ENCODE results near the gene PTGER1.

Gene PTGER1

DNA sequence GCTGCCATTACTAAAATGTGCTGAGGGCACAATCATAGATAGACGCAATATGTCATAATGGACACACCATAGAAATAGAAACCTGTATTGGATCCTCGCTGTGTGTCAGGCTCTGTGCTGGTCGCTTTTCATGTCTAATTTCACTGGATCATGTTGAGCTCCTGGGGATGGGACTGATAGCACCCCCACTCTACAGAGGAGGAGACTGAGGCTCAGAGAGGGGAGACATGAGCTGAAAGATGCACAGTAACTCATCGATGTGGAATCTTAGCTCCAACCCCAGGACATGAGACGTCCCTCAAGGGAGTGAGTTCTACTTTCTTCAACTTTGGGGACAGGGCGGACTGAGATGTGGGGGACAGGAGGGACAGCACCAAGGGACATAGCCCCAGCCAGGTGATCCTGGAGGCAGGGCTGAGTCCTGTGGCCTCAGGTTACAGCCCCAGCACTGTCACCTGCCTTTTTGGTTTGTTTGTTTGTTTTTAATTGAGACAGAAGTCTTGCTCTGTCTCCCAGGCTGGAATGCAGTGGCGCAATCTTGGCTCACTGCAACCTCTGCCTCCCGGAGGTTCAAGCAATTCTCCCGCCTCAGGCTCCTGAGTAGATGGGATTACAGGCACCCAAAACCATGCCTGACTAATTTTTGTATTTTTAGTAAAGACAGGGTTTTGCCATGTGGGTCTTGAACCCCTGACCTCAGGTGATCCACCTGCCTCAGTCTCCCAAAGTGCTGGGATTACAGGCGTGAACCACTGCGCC is 27.4 kb upstream of the PTGER1 start:
- no peak for DNase-seq

GRCh38 chr19:14497228-14497921 is 22.2 kb upstream of the PTGER1 start:
- peak; percentile 51 for DNase-seq

DNA sequence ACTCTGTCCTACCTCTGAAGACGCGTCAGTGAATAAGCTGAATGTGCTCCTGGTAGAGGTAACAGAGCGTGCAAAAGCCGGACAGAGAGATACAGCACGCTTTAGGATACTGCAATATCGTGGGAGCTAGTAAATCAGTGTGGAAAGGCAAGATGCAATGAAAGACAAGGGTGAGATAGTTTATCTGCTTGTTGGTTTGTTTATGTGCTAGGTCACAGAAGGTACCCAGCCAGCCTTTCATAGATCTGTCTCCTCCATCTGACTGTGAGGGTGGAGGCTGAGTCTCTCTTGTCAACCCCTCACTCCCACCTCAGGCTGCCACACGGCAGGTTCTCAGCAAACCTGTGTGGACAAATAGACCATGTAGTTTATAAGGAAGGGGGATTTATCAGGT is 21.7 kb upstream of the PTGER1 start:
- peak; percentile 53 for DNase-seq

- peak; percentile 100 for DNase-seq
These were observed 21.1 kb upstream of the PTGER1 start, which contains the start of gene GIPC1 for GRCh38 chr19:14496029-14496833. GIPC1 (minus strand) TSS chr19:14496127; CDS start chr19:14482976, 13,151 bp downstream.

- no peak for DNase-seq
These were observed 20.5 kb upstream of the PTGER1 start for GRCh38 chr19:14495672-14496028.

DNA sequence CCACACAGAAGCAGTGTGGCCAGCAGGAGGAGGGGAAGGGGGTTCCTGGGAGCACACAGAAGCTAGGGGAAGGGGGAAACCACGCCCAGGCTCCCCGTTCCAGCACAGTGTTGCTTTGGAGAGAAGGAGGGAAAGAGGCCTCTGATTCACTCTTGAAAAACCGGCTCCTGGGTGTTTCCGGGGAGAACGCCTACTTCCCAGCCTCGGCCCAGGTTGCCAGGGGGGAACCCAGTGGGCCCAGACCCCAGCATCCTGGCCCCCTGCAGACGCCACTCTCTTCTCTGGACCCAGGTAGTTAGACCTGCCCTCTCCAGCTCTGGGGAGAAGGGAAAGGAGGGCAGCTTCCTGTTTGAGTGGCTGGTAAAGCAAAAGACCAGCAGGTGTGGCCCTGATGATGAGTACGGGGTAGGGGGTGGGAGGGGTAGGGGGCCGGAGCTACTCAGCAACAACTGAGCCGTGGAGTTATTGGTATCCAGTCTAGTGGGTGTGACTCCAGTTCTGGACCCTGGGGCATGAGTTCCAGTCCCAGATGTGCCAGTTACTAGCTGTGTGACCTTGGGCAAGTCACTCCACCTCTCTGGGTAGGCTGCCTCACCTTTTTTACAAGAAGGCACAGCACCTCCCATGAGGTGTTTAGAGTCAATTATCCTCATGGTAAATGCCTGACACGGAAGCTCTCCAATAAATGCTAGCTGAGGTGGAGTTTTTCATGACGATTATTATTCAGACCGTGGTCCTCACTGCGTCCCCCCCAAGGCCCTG is 19.9 kb upstream of the PTGER1 start:
- peak; percentile 47 for DNase-seq

DNA sequence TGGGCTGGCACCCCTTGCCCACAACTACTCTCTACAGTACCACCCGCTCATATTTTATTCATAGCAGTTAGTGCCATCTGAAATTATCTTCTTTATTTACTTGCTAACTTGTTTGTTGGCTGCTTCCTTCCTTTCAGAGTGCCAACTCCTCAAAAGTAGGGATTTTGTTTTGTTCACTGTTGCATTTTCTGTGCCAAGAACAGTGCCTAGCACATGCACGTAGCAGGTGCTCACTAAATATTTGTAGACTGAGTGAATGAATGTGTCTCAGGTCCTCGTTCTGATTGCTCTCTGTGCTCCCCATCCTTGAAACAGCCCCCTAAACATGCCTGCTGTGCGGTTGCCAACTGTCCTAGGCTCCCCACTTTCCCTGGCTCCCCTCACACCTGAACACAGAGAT is 19.3 kb upstream of the PTGER1 start:
- no peak for DNase-seq

GRCh38 chr19:14492756-14493337 is 17.7 kb upstream of the PTGER1 start:
- no peak for DNase-seq

GRCh38 chr19:14487370-14488125 is 12.4 kb upstream of the PTGER1 start:
- DNase-seq, result no peak

- DNase-seq, result no peak
These were observed 7.2 kb upstream of the PTGER1 start for GRCh38 chr19:14482172-14482941.

DNA sequence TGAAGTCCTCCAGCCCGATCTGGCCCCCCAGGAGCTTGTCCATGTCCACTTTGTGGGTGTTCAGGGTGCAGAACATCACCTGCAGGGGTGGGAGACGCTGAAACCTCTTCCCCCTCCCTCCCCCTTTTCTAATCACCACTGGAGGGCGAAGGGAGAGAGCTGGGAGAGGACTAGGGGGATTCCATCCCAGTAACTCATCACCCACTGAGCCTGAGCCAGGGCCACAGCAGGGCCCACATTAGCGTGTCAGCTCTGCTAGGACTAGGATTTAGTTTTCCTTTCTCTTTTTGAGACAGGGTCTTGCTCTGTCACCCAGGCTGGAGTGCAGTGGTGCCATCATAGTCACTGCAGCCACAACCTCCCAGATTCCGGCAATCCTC is 5.5 kb upstream of the PTGER1 start:
- DNase-seq, result no peak

DNA sequence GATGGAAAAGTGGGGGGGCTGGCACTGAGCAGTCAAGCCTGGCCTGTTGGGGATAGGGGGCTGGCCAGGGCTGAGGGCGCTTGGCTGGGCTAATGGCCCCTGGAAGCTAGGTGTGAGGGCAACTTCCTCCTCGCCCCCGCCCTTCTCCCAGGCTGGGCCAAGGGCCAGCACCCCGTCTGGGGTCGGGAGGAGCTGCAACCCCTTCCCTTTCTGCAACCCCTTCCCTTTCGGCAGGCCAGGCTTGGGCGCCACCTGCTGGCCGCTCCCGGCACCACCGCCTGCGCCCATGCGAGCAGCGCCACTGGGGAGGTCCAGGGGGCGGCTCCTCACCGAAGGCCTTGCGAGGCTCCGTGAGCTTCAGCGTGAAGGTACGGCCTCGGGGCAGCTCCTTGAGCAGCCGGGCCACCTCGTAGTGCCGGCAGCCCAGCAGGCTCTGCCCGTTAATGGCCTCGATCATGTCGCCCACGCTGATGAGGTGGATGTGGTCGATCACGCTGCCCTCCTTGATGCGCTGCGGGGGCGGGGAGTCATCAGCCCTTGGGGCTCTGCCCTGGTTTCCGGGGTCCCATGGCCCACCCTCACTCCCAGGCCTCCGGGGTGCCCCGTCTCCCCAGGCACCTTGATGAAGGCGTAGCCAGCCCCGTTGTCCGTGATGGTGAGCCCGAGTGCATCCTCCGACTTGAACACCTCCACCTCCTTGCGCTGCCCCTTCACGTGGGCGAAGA is 5.0 kb upstream of the PTGER1 start:
- DNase-seq, result peak; percentile 49

GRCh38 chr19:14479309-14479974 is 4.3 kb upstream of the PTGER1 start:
- no peak for DNase-seq

GRCh38 chr19:14478113-14478545 is 3.0 kb upstream of the PTGER1 start:
- DNase-seq, result no peak

- peak; percentile 51 for DNase-seq
These were observed 2.4 kb upstream of the PTGER1 start for GRCh38 chr19:14477418-14478112.

DNA sequence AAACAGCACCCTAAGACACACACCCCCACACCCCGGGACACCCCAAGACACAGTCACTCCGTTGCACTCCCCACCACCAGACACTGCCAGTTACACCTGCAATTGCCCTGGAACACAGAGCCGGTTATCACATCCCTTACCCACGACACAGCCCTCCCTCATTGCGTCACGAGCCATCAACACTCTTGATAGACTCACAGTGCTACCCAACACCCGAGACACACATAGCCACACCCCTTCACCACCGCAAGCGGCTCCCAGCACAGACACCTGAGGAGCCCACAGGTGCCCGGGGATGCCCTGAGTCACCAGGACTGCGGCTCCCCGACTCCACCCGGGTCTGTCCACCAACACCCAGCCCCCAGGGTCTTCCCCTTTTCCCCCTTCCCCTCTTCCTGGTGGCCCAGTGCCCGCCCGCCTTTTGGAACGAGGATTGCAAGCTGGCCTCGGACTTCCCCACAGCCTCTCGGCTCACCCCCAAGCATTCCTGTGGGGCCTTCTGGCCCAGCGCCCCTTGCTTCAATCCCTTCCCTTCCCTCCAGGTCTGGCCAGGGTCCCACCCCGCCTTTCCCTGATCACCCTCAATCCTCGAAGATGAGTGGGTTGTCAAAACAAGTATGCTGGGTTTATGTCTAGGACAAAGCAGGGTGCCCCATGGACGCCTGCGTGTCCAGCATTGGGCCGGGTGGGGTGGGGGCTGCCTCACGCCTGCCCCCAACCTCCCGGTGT is 1.7 kb upstream of the PTGER1 start:
- peak; percentile 32 for DNase-seq

GRCh38 chr19:14476327-14476672 is 1.1 kb upstream of the PTGER1 start:
- no peak for DNase-seq

DNA sequence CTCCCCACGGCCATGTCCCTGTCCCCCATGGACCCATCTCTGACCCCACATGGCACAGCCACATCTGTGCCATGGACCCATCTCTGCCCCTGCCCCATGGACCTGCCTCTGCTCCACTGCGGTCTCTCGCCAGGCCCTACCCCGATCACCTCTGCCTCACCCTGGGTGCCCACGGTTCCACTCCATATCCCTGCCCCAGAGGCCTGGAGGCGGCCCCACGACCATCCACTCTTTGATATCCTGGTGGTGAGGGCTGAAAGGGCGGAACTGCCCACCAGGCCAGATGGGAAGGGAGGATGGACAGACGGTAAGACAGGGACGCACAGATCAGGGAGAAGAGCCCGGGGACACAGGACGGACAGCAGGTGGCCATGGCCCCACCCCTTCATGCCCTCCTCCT is 327 bp downstream of the PTGER1 start:
- DNase-seq, result no peak
